IPS-18a (cell line): ENCODE measurements around the gene DNAH12.

Source experiments
- H3K27ac ChIP-seq: one replicate; pipeline ENCODE4 v1.5.1; 2013; ENCODE audit warnings: low read length
- H3K27me3 ChIP-seq: one replicate; pipeline ENCODE4 v1.6.1; 2013; ENCODE audit warnings: mild to moderate bottlenecking, low read length; ENCODE audit not compliant: control insufficient read depth, insufficient read depth
- H3K36me3 ChIP-seq: one replicate; pipeline ENCODE4 v1.6.1; 2013; ENCODE audit warnings: low read depth, low read length; ENCODE audit not compliant: control insufficient read depth
- H3K4me1 ChIP-seq: one replicate; pipeline ENCODE4 v1.6.1; 2013; ENCODE audit warnings: low read depth, low read length; ENCODE audit not compliant: control insufficient read depth
- H3K4me3 ChIP-seq: one replicate; pipeline ENCODE4 v1.5.1; 2013; ENCODE audit warnings: low read length
- H3K9ac ChIP-seq: one replicate; pipeline ENCODE4 v1.6.1; 2013; ENCODE audit warnings: mild to moderate bottlenecking, low read length, moderate library complexity
- H3K9me3 ChIP-seq: one replicate; pipeline ENCODE4 v1.6.1; 2013; ENCODE audit warnings: low read depth, low read length; ENCODE audit not compliant: control insufficient read depth

Gene DNAH12

GRCh38 chr3:57569859-57570450, 25.8 kb upstream of the DNAH12 start:
- no peaks in the 10 kb centered on the region for H3K4me1 ChIP-seq
- H3K27ac ChIP-seq: no peak overlapping the region
- H3K9me3 ChIP-seq: no peaks in the 10 kb centered on the region
- H3K36me3 ChIP-seq: peaks cover 42% of the 10 kb centered on the region
- no peak overlapping the region for H3K9ac ChIP-seq
- H3K27me3 ChIP-seq: no peaks in the 10 kb centered on the region
- no peak overlapping the region for H3K4me3 ChIP-seq

- Histone ChIP-seq H3K36me3 (peaks cover 13% of the 10 kb centered on the region), H3K9me3 (no peaks in the 10 kb centered on the region), H3K4me1 (peaks cover 5% of the 10 kb centered on the region), H3K27me3 (no peaks in the 10 kb centered on the region), H3K9ac (no peak overlapping the region), H3K4me3 (no peak overlapping the region), H3K27ac (no peak overlapping the region)
Measured at GRCh38 chr3:57559526-57559925, 15.4 kb upstream of the DNAH12 start.

- Histone ChIP-seq H3K9ac (peak overlapping the region; percentile 58), H3K27ac (no peak overlapping the region), H3K36me3 (peaks cover 12% of the 10 kb centered on the region), H3K9me3 (no peaks in the 10 kb centered on the region), H3K4me3 (peak overlapping the region; percentile 86), H3K4me1 (peaks cover 5% of the 10 kb centered on the region), H3K27me3 (no peaks in the 10 kb centered on the region)
Measured at GRCh38 chr3:57557085-57557537, 13.0 kb upstream of the DNAH12 start.

- peaks cover 5% of the 10 kb centered on the region for H3K4me1 ChIP-seq
- no peaks in the 10 kb centered on the region for H3K9me3 ChIP-seq
- H3K27ac ChIP-seq: no peak overlapping the region
- H3K9ac ChIP-seq: peak overlapping the region; percentile 58
- H3K27me3 ChIP-seq: no peaks in the 10 kb centered on the region
- H3K4me3 ChIP-seq: peak overlapping the region; percentile 86
- peaks cover 10% of the 10 kb centered on the region for H3K36me3 ChIP-seq
Measured at GRCh38 chr3:57556459-57557084, 12.4 kb upstream of the DNAH12 start.

GRCh38 chr3:57555738-57556458, 11.8 kb upstream of the DNAH12 start, which contains the start of gene PDE12:
Gene PDE12, plus strand, starts transcription at chr3:57556274. Its CDS starts 106 bp downstream, at chr3:57556380.
- Histone ChIP-seq H3K4me1 (peaks cover 5% of the 10 kb centered on the region), H3K9ac (peak within 1 kb of the TSS; percentile 58), H3K27me3 (no peaks in the 10 kb centered on the region), H3K9me3 (no peaks in the 10 kb centered on the region), H3K4me3 (peak within 1 kb of the TSS; percentile 86), H3K27ac (peak within 1 kb of the TSS; percentile 80), H3K36me3 (peaks cover 7% of the 10 kb centered on the region)

GRCh38 chr3:57555306-57555705, 11.2 kb upstream of the DNAH12 start:
- H3K9ac ChIP-seq: peak overlapping the region; percentile 58
- H3K9me3 ChIP-seq: no peaks in the 10 kb centered on the region
- H3K36me3 ChIP-seq: peaks cover 5% of the 10 kb centered on the region
- no peak overlapping the region for H3K27ac ChIP-seq
- H3K27me3 ChIP-seq: no peaks in the 10 kb centered on the region
- H3K4me3 ChIP-seq: peak overlapping the region; percentile 86
- H3K4me1 ChIP-seq: peaks cover 5% of the 10 kb centered on the region

- H3K9me3 ChIP-seq: no peaks in the 10 kb centered on the region
- peaks cover 6% of the 10 kb centered on the region for H3K4me1 ChIP-seq
- H3K9ac ChIP-seq: no peak overlapping the region
- H3K36me3 ChIP-seq: no peaks in the 10 kb centered on the region
- no peak overlapping the region for H3K27ac ChIP-seq
- H3K27me3 ChIP-seq: no peaks in the 10 kb centered on the region
- no peak overlapping the region for H3K4me3 ChIP-seq
Measured at GRCh38 chr3:57546616-57547015, 2.5 kb upstream of the DNAH12 start.

GRCh38 chr3:57545636-57546268, 1.6 kb upstream of the DNAH12 start:
- Histone ChIP-seq H3K4me1 (peaks cover 6% of the 10 kb centered on the region), H3K27ac (no peak overlapping the region), H3K36me3 (no peaks in the 10 kb centered on the region), H3K4me3 (no peak overlapping the region), H3K27me3 (no peaks in the 10 kb centered on the region), H3K9ac (no peak overlapping the region), H3K9me3 (no peaks in the 10 kb centered on the region)

GRCh38 chr3:57538465-57538864, 5.7 kb downstream of the DNAH12 start:
- no peaks in the 10 kb centered on the region for H3K27me3 ChIP-seq
- no peak overlapping the region for H3K9ac ChIP-seq
- H3K4me3 ChIP-seq: no peak overlapping the region
- H3K27ac ChIP-seq: no peak overlapping the region
- H3K4me1 ChIP-seq: no peaks in the 10 kb centered on the region
- H3K36me3 ChIP-seq: no peaks in the 10 kb centered on the region
- H3K9me3 ChIP-seq: no peaks in the 10 kb centered on the region

GRCh38 chr3:57530071-57530608, 14.0 kb downstream of the DNAH12 start:
- Histone ChIP-seq H3K27ac (no peak overlapping the region), H3K4me1 (no peaks in the 10 kb centered on the region), H3K36me3 (no peaks in the 10 kb centered on the region), H3K9ac (no peak overlapping the region), H3K4me3 (no peak overlapping the region), H3K9me3 (no peaks in the 10 kb centered on the region), H3K27me3 (no peaks in the 10 kb centered on the region)

GRCh38 chr3:57518276-57518915, 25.7 kb downstream of the DNAH12 start:
- Histone ChIP-seq H3K27me3 (no peaks in the 10 kb centered on the region), H3K9me3 (no peaks in the 10 kb centered on the region), H3K4me3 (no peak overlapping the region), H3K36me3 (no peaks in the 10 kb centered on the region), H3K9ac (no peak overlapping the region), H3K4me1 (no peaks in the 10 kb centered on the region), H3K27ac (no peak overlapping the region)
